K562 (cell line): ENCODE data around the gene MCL1. TPM values are rescaled to one million over a fixed set of nuclear protein-coding genes. Genes with fewer than 3 reads are reported as not detected.

Experiments used
- BACH1 ChIP-seq: fragments of 200-800 bp; sonication (Bioruptor generic); IDR thresholded peaks from 2 replicates; pipeline ENCODE4 v1.6.1; 2016; ENCODE audit warnings: missing genetic modification characterization, missing compliant biosample characterization
- CBFB ChIP-seq: sonication (generic); formaldehyde crosslinking; IDR thresholded peaks from 2 replicates; pipeline ENCODE4 v1.4.0; 2020; ENCODE audit warnings: mild to moderate bottlenecking, missing genetic modification reagents
- E2F5 ChIP-seq: sonication (generic); formaldehyde crosslinking; IDR thresholded peaks from 2 replicates; pipeline ENCODE4 v1.8.0; 2022; ENCODE audit warnings: mild to moderate bottlenecking, missing genetic modification reagents
- ETV6 ChIP-seq, 3 experiments: fragments of 150-350 bp in 1 of 3; sonication (generic) in 1 of 3; formaldehyde crosslinking in 1 of 3; IDR thresholded peaks; 2 replicates each; pipeline versions ENCODE4 v1.6.1 to v1.8.0; 2014 to 2022; ENCODE audit warnings: borderline replicate concordance in 2 of 3, low read depth in 2 of 3, antibody characterized with exemption in 1 of 3, low read length in 1 of 3, mild to moderate bottlenecking in 1 of 3, missing genetic modification reagents in 1 of 3
- EZH2 ChIP-seq: IDR thresholded peaks from 2 replicates; pipeline ENCODE4 v1.6.1; 2012; ENCODE audit warnings: low read depth, mild to moderate bottlenecking, inconsistent platforms, low read length, borderline replicate concordance
- FUS ChIP-seq: fragments of 200-400 bp; formaldehyde crosslinking; optimal IDR thresholded peaks from 2 replicates; pipeline ENCODE3; 2017; ENCODE audit warnings: low read depth, low read length
- HDAC2 ChIP-seq: fragments of 450-650 bp; IDR thresholded peaks from 2 replicates; pipeline ENCODE4 v1.6.1; 2016; ENCODE audit warnings: mild to moderate bottlenecking
- L3MBTL2 ChIP-seq: fragments of 450-650 bp; IDR thresholded peaks from 2 replicates; pipeline ENCODE4 v1.6.1; 2016; ENCODE audit warnings: mild to moderate bottlenecking, moderate library complexity
- SAFB ChIP-seq: fragments of 200-400 bp; formaldehyde crosslinking; IDR thresholded peaks from 2 replicates; pipeline ENCODE4 v1.6.1; 2017; ENCODE audit warnings: low read depth, low read length, borderline replicate concordance
- SMC3 ChIP-seq: conservative IDR thresholded peaks from 2 replicates; pipeline ENCODE4 v1.6.1; 2011; ENCODE audit warnings: low read depth, low read length, improper control_type of control experiment; ENCODE audit not compliant: insufficient read depth
- TCF7 ChIP-seq: sonication (generic); IDR thresholded peaks from 2 replicates; pipeline ENCODE4 v1.6.1; 2016; ENCODE audit warnings: antibody characterized with exemption, borderline replicate concordance
- TCF7L2 ChIP-seq: fragments of 150-350 bp; IDR thresholded peaks from 2 replicates; pipeline ENCODE4 v1.6.1; 2016; ENCODE audit warnings: low read depth, mild to moderate bottlenecking, low read length, moderate library complexity
- TFAP4 ChIP-seq: sonication (generic); formaldehyde crosslinking; IDR thresholded peaks from 2 replicates; pipeline ENCODE4 v1.8.0; 2022; ENCODE audit warnings: missing genetic modification reagents, mild to moderate bottlenecking, moderate library complexity, borderline replicate concordance
- ZC3H4 ChIP-seq: sonication (generic); formaldehyde crosslinking; IDR thresholded peaks from 2 replicates; pipeline ENCODE4 v1.9.0; 2021; ENCODE audit warnings: missing genetic modification reagents, borderline replicate concordance
- ZFX ChIP-seq: sonication (generic); formaldehyde crosslinking; IDR thresholded peaks from 2 replicates; pipeline ENCODE4 v1.8.0; 2022; ENCODE audit warnings: mild to moderate bottlenecking, missing genetic modification reagents, moderate library complexity
- ZNF561 ChIP-seq: fragments of 450-650 bp; formaldehyde crosslinking; conservative IDR thresholded peaks from 2 replicates; pipeline ENCODE4 v1.4.0; 2020; ENCODE audit warnings: mild to moderate bottlenecking, moderate library complexity
- polyA plus RNA-seq, 8 experiments: library from polyadenylated mRNA; depleted of rRNA in 4 of 8; stranded (reverse) in 5 of 8; unstranded in 3 of 8; fragments of >200 nt; fragmentation: Nextera tagmentation in 2 of 8; fragmentation: Illumina TruSeq in 1 of 8; extraction: Ambion mirVana in 2 of 8; extraction: Trizol in 1 of 8; gene quantifications; 2 replicates each; pipeline versions ENCODE4 v1.2.1 to v1.2.3, GENCODE V29; 2011 to 2014; ENCODE audit warnings: inconsistent platforms in 1 of 8, missing spikeins in 1 of 8
- total RNA-seq, 7 experiments: library from RNA; depleted of rRNA in 6 of 7; stranded (reverse); fragments of >200 nt in 6 of 7; fragmentation: Illumina TruSeq in 2 of 7; extraction: Trizol in 2 of 7; gene quantifications; 2 replicates each; pipeline versions ENCODE4 v1.2.1 to v1.2.3, GENCODE V29; 2011 to 2021; ENCODE audit warnings: low replicate concordance in 1 of 7
- TF ChIP-seq, protein P1 (sequence below), 2 experiments: fragments of 250-450 bp in 1 of 2; fragments of 450-650 bp in 1 of 2; sonication (Bioruptor Pico) in 1 of 2; IDR thresholded peaks; 2 replicates each; pipeline versions ENCODE4 v1.6.1 to v1.8.0; 2016 to 2021; ENCODE audit warnings: mild to moderate bottlenecking in 2 of 2, moderate library complexity in 2 of 2, missing compliant biosample characterization in 1 of 2, missing genetic modification characterization in 1 of 2
- TF ChIP-seq, protein P2 (sequence below): sonication (generic); formaldehyde crosslinking; IDR thresholded peaks from 2 replicates; pipeline ENCODE4 v1.8.0; 2022; ENCODE audit warnings: mild to moderate bottlenecking, missing genetic modification reagents, borderline replicate concordance
- TF ChIP-seq, protein P3 (sequence below): fragments of 250-450 bp; sonication (Bioruptor Pico); IDR thresholded peaks from 2 replicates; pipeline ENCODE4 v1.9.0; 2021; ENCODE audit warnings: mild to moderate bottlenecking, inconsistent platforms

Gene MCL1
- total and polyA plus RNA-seq, 9 of the 15 experiments (the other 6 are each of a cell fraction or from before 2014, with no cell fraction given), result 27.1 to 224 (median 138) TPM

DNA sequence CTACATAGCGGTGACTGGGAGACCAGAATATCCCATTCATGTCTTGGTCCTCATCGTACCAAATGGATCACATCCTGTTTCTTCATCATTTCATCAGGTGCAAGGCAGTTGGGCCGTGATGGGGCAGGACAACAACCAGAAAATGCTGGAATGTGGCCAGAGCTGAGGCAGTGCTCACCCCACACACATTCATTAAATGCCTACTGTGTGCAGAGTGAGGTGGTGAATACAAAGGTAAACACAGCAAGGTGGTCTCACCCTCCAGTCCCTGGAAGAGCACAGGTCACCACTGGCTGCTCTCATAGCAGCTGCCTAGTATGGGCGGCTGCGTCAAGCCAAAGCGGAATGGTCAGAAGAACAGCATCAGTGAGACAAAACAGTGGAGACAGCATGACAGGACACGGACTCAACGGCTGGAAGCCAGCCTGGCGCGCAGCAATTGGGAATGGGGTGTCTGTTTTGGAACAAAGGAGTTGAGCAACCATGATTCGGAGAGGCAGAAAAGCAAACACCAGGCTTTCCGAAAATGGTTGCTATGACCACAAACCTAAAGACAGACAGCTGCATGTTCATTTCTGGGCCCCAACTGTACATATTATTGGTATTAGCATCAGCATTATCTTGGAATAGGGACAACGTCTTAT is 35.8 kb downstream of the MCL1 start (continued):
- TF ChIP-seq ZFX (no peak), HDAC2 (no peak), BACH1 (tag) (no peak), TCF7 (no peak), E2F5 (no peak), ZC3H4 (CRISPR knock-in tag) (no peak), L3MBTL2 (no peak), SMC3 (no peak), EZH2 (no peak), SAFB (no peak), ZNF561 (CRISPR knock-in tag) (no peak), CBFB (CRISPR knock-in tag) (no peak), ETV6 (IDR thresholded peaks at IDR 0.05; ENCODE audit: borderline replicate concordance in 1 of 2, low read depth in 2 of 2, low read length in 1 of 2) (no peak), ETV6 (CRISPR knock-in tag; IDR thresholded peaks at IDR 0.05; ENCODE audit: borderline replicate concordance) (no peak), TCF7L2 (no peak), FUS (no peak), TFAP4 (CRISPR knock-in tag) (no peak)
- TF ChIP-seq, protein P1, sequence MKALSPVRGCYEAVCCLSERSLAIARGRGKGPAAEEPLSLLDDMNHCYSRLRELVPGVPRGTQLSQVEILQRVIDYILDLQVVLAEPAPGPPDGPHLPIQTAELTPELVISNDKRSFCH (CRISPR knock-in tag; IDR thresholded peaks at IDR 0.05), result no peak
- TF ChIP-seq, protein P1 (tag; IDR thresholded peaks at IDR 0.05), result no peak
- TF ChIP-seq, protein P2, sequence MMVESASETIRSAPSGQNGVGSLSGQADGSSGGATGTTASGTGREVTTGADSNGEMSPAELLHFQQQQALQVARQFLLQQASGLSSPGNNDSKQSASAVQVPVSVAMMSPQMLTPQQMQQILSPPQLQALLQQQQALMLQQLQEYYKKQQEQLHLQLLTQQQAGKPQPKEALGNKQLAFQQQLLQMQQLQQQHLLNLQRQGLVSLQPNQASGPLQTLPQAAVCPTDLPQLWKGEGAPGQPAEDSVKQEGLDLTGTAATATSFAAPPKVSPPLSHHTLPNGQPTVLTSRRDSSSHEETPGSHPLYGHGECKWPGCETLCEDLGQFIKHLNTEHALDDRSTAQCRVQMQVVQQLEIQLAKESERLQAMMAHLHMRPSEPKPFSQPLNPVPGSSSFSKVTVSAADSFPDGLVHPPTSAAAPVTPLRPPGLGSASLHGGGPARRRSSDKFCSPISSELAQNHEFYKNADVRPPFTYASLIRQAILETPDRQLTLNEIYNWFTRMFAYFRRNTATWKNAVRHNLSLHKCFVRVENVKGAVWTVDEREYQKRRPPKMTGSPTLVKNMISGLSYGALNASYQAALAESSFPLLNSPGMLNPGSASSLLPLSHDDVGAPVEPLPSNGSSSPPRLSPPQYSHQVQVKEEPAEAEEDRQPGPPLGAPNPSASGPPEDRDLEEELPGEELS, result no peak
- TF ChIP-seq, protein P3, sequence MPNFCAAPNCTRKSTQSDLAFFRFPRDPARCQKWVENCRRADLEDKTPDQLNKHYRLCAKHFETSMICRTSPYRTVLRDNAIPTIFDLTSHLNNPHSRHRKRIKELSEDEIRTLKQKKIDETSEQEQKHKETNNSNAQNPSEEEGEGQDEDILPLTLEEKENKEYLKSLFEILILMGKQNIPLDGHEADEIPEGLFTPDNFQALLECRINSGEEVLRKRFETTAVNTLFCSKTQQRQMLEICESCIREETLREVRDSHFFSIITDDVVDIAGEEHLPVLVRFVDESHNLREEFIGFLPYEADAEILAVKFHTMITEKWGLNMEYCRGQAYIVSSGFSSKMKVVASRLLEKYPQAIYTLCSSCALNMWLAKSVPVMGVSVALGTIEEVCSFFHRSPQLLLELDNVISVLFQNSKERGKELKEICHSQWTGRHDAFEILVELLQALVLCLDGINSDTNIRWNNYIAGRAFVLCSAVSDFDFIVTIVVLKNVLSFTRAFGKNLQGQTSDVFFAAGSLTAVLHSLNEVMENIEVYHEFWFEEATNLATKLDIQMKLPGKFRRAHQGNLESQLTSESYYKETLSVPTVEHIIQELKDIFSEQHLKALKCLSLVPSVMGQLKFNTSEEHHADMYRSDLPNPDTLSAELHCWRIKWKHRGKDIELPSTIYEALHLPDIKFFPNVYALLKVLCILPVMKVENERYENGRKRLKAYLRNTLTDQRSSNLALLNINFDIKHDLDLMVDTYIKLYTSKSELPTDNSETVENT (CRISPR knock-in tag), result no peak
